Natural killer cell (primary cell): Measurements from ENCODE around the gene CAMK2B. TPM values are rescaled to one million over a fixed set of nuclear protein-coding genes. Genes with fewer than 3 reads are reported as not detected.

Experiments
- ATAC-seq, 3 donors: fragments of 150-1000 bp in 2 of 3; fragments of 200-7000 bp in 1 of 3; cut with Tn5 transposase; 1 replicate in 1 of 3; 2 replicates in 2 of 3; pipeline ENCODE4 v1.10.0; 2021; ENCODE audit warnings: mild to moderate bottlenecking in 2 of 3, moderate library complexity in 2 of 3
- DNase-seq, 2 donors: peaks; one replicate each; pipeline versions ENCODE4 v3.0.0 to v3.0.0-alpha.2; 2013 to 2021; ENCODE audit warnings: mixed read lengths in 1 of 2
- H3K27ac ChIP-seq: one replicate; pipeline ENCODE4 v1.5.1; 2013; ENCODE audit warnings: mild to moderate bottlenecking, low read length
- H3K27me3 ChIP-seq: one replicate; pipeline ENCODE4 v1.6.1; 2013; ENCODE audit warnings: low read length; ENCODE audit not compliant: control insufficient read depth, insufficient read depth
- H3K36me3 ChIP-seq: one replicate; pipeline ENCODE4 v1.6.1; 2013; ENCODE audit warnings: low read length; ENCODE audit not compliant: control insufficient read depth, insufficient read depth
- H3K4me1 ChIP-seq: one replicate; pipeline ENCODE4 v1.6.1; 2013; ENCODE audit warnings: low read length; ENCODE audit not compliant: control insufficient read depth, insufficient read depth
- H3K4me3 ChIP-seq: one replicate; pipeline ENCODE4 v1.5.1; 2013; ENCODE audit warnings: low read length
- H3K9me3 ChIP-seq: one replicate; pipeline ENCODE4 v1.6.1; 2013; ENCODE audit warnings: low read length; ENCODE audit not compliant: control insufficient read depth, insufficient read depth
- H3K27ac Mint-ChIP-seq, 2 donors: one replicate each; pipeline ENCODE4 v1.8.0; 2022; ENCODE audit warnings: mild to moderate bottlenecking in 2 of 2, mixed read lengths in 2 of 2, moderate library complexity in 1 of 2
- H3K27me3 Mint-ChIP-seq, 2 donors: one replicate each; pipeline ENCODE4 v1.8.0; 2022; ENCODE audit warnings: low read depth in 2 of 2, mixed read lengths in 2 of 2
- H3K36me3 Mint-ChIP-seq: one replicate; pipeline ENCODE4 v1.8.0; 2022; ENCODE audit warnings: mixed read lengths
- H3K4me1 Mint-ChIP-seq, 2 donors: one replicate each; pipeline ENCODE4 v1.8.0; 2022; ENCODE audit warnings: mixed read lengths in 2 of 2
- H3K4me3 Mint-ChIP-seq: one replicate; pipeline ENCODE4 v1.8.0; 2022; ENCODE audit warnings: mild to moderate bottlenecking, moderate library complexity, mixed read lengths
- H3K9me3 Mint-ChIP-seq, 2 donors: one replicate each; pipeline ENCODE4 v1.8.0; 2022; ENCODE audit warnings: mixed read lengths in 2 of 2
- CTCF ChIP-seq: fragments of 200-600 bp; IDR thresholded peaks from one replicate; pipeline ENCODE4 v1.8.0; 2022; ENCODE audit warnings: antibody characterized with exemption
- WGBS: methylation state at CpG from one replicate; pipeline ENCODE4 v1.1.7; 2013; ENCODE audit warnings: missing lambda C conversion rate; ENCODE audit not compliant: insufficient coverage; 5-methylcytosine and 5-hydroxymethylcytosine counted together
- intact Hi-C: fragments of 100-400 bp; cut with micrococcal nuclease; formaldehyde crosslinking; loops from one replicate; pipeline ENCODE4 v1.14.2; 2022
- total RNA-seq, 4 donors: library from RNA; stranded (reverse); fragments of 120-200 nt in 1 of 4; gene quantifications; one replicate each; pipeline versions ENCODE4 v1.2.3 to v1.2.4, GENCODE V29; 2013 to 2022

Gene CAMK2B
- total RNA-seq, 3 donors from 2014 or later (not counting 1 experiment from before 2014, with no cell fraction given): 0.70 TPM; not detected in 2

- Mint-ChIP-seq H3K9me3 (no peaks in the 10 kb centered on the region), H3K4me1 (no peaks in the 10 kb centered on the region), H3K36me3 (no peaks in the 10 kb centered on the region), H3K27me3 (peaks cover 0 to 5% of the 10 kb centered on the region in 2 donors), H3K27ac (no peak overlapping the region), H3K4me3 (no peak overlapping the region)
- intact Hi-C loops: no loop called here
- H3K4me3 ChIP-seq: no peak overlapping the region
- DNase-seq (no peak), ATAC-seq (no peak)
- no peak for TF ChIP-seq CTCF
- WGBS: 86% methylated on average over 11 of the region's 11 CpGs
- no peaks in the 10 kb centered on the region for H3K36me3 ChIP-seq
- no peaks in the 10 kb centered on the region for H3K4me1 ChIP-seq
- no peaks in the 10 kb centered on the region for H3K27me3 ChIP-seq
- H3K9me3 ChIP-seq: no peaks in the 10 kb centered on the region
- H3K27ac ChIP-seq: no peak overlapping the region
These were observed 103.3 kb downstream of the CAMK2B start for GRCh38 chr7:44222074-44222473.

- peaks cover 0 to 5% of the 10 kb centered on the region in 2 donors for H3K27me3 Mint-ChIP-seq
- TF ChIP-seq CTCF: no peak
- Histone ChIP-seq H3K4me3 (no peak overlapping the region), H3K27me3 (no peaks in the 10 kb centered on the region), H3K27ac (no peak overlapping the region), H3K36me3 (no peaks in the 10 kb centered on the region), H3K4me1 (no peaks in the 10 kb centered on the region), H3K9me3 (no peaks in the 10 kb centered on the region)
- H3K9me3 Mint-ChIP-seq: no peaks in the 10 kb centered on the region
- H3K4me1 Mint-ChIP-seq: no peaks in the 10 kb centered on the region
- no peak for DNase-seq
- ATAC-seq: no peak
- WGBS: 86% methylated on average over 30 of the region's 30 CpGs
- H3K4me3 Mint-ChIP-seq: no peak overlapping the region
- no peaks in the 10 kb centered on the region for H3K36me3 Mint-ChIP-seq
- H3K27ac Mint-ChIP-seq: no peak overlapping the region
- intact Hi-C loops: no loop called here
These were observed 104.1 kb downstream of the CAMK2B start for GRCh38 chr7:44221231-44221791.

GRCh38 chr7:44220358-44221112 is 104.9 kb downstream of the CAMK2B start:
- Mint-ChIP-seq H3K27me3 (no peaks in the 10 kb centered on the region), H3K4me1 (no peaks in the 10 kb centered on the region), H3K4me3 (no peak overlapping the region), H3K36me3 (no peaks in the 10 kb centered on the region), H3K9me3 (no peaks in the 10 kb centered on the region), H3K27ac (no peak overlapping the region)
- TF ChIP-seq CTCF: no peak
- 83% methylated on average over 24 of the region's 24 CpGs for WGBS
- H3K4me1 ChIP-seq: no peaks in the 10 kb centered on the region
- no peak overlapping the region for H3K27ac ChIP-seq
- intact Hi-C loops: no loop called here
- no peak for DNase-seq
- H3K9me3 ChIP-seq: no peaks in the 10 kb centered on the region
- no peaks in the 10 kb centered on the region for H3K36me3 ChIP-seq
- ATAC-seq: no peak
- no peaks in the 10 kb centered on the region for H3K27me3 ChIP-seq
- no peak overlapping the region for H3K4me3 ChIP-seq

- Histone ChIP-seq H3K27me3 (no peaks in the 10 kb centered on the region), H3K4me3 (no peak overlapping the region), H3K27ac (no peak overlapping the region), H3K4me1 (no peaks in the 10 kb centered on the region), H3K36me3 (no peaks in the 10 kb centered on the region), H3K9me3 (no peaks in the 10 kb centered on the region)
- no peak overlapping the region for H3K27ac Mint-ChIP-seq
- intact Hi-C loops: no loop called here
- no peaks in the 10 kb centered on the region for H3K27me3 Mint-ChIP-seq
- ATAC-seq (no peak), DNase-seq (no peak)
- no peak for TF ChIP-seq CTCF
- no peaks in the 10 kb centered on the region for H3K9me3 Mint-ChIP-seq
- H3K36me3 Mint-ChIP-seq: no peaks in the 10 kb centered on the region
- 94% methylated on average over 26 of the region's 26 CpGs for WGBS
- no peak overlapping the region for H3K4me3 Mint-ChIP-seq
- no peaks in the 10 kb centered on the region for H3K4me1 Mint-ChIP-seq
These were observed 105.4 kb downstream of the CAMK2B start for GRCh38 chr7:44220046-44220357.
